ENCODE results near the gene TMEM89.

Gene TMEM89, protein sequence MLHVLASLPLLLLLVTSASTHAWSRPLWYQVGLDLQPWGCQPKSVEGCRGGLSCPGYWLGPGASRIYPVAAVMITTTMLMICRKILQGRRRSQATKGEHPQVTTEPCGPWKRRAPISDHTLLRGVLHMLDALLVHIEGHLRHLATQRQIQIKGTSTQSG

DNA sequence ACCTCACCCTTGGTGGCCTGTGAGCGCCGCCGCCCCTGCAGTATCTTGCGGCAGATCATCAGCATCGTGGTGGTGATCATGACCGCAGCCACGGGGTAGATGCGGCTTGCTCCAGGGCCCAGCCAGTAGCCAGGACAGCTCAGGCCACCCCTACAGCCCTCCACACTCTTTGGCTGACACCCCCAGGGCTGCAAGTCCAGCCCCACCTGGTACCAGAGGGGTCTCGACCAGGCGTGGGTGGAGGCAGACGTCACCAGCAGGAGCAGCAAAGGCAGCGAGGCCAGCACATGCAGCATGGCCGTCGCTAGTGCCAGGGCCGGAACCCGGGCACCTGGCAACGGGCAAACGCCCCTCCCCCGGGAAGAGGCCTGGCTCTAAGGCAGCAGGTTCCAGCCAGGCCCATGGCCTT is at the start of gene TMEM89:
Gene TMEM89 (minus strand): TSS at position 309 of the 409 bp plus-strand sequence. CDS start 13 bp downstream, at position 296.
- CTCF ChIA-PET: interaction anchor here (0.9 kb wide), 1 partner anchor 9 kb away, joined by 3 read pairs; no protein-coding TSS in a partner anchor
- DNase-seq: no peak
- H3K4me1 Mint-ChIP-seq: peaks cover 17% of the 10 kb centered on the region
- peaks cover 15% of the 10 kb centered on the region for H3K36me3 Mint-ChIP-seq
- H3K4me3 Mint-ChIP-seq: no peak within 1 kb of the TSS
- no peak within 1 kb of the TSS for H3K27ac Mint-ChIP-seq
- H3K27me3 Mint-ChIP-seq: no peaks in the 10 kb centered on the region
- peaks cover 16% of the 10 kb centered on the region for H3K9me3 Mint-ChIP-seq

DNA sequence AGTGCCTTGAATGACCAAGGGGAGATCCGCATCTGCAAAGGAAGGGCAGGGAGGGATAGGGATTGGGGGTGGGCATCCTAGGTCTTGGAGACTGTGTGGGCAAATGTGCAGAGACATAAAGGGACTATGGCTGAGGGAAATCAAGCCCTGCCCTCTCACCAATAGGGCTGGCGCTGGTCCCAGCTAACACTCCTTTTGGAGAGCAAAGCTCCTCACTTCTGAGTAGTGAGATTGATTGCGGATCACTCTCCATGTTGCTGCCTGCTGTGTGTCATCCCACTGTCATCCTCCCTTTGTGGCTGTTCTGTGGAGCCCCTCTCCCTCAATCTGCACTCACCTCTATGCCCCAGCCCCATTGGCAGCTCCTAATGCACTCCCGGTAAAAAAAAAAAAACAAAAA is 43.4 kb upstream of the TMEM89 start:
- Mint-ChIP-seq H3K27me3 (peaks cover 44% of the 10 kb centered on the region), H3K4me3 (no peak overlapping the region), H3K4me1 (peaks cover 21% of the 10 kb centered on the region), H3K9me3 (no peaks in the 10 kb centered on the region), H3K27ac (no peak overlapping the region), H3K36me3 (peaks cover 7% of the 10 kb centered on the region)
- DNase-seq: no peak
- CTCF ChIA-PET: interaction anchor here (0.6 to 2.4 kb wide), 3 partner anchors 19 to 176 kb away, joined by 3 to 9 read pairs (median 6); partner anchors contain the start of gene SLC26A6

DNA sequence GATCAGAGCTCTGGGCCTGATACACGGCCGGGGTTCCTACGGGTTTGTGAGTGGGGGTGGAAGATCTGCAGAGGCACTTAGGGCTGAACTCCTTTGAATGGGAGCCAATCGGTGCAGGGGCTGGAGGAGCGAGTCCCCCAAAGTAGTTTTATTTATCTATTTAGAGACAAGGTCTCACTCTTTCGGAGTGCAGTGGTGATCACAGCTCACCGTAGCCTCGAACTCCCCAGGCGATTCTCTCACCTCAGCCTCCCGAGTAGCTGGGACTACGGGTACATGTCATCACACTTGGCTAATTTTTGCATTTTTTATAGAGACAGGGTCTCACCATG is 42.7 kb upstream of the TMEM89 start:
- CTCF ChIA-PET: interaction anchor here (1.4 to 2.4 kb wide), 2 partner anchors 20 to 29 kb away, joined by 6 to 9 read pairs; partner anchors contain the start of gene SLC26A6
- H3K27ac Mint-ChIP-seq: peak overlapping the region; percentile 24

DNA sequence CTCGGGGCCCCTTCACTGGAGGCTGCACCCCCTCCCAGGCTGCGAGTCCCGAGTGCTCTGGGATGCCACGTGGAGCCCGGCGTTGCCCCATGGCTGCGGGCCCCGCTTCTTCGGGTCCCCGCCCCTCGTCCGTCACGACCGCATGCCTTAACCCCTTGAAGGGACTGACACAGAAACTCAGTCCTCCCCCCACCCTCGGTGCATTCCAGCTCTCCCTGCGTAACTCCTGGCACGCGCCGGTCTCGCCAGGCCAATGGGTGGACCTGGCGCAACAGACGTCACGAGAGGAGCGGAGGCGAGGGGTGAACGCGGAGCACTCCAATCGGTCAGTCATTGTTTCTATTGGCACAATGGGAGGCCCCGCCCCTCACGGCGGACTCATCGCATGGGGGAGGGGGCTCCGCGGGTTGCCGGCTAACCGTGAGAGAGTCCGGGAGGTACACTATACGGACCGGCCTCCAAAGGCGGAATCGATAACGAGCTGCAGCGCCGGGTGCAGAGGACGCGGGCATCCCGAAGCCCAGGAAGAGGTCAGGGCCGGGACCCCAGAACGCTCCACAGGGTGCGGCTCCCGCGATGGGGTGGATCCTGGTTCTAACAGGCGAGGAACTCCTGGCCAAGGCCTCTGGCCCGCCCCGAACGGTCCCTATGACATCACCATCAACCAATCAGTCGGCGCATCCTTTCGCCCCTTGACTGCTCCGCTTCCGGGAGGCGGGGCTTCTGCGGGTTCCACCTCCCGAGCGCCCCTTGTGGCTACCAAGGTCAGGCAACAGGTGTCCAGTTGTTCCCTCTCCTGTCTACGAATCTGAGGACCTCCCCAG is 42.1 kb upstream of the TMEM89 start:
- Mint-ChIP-seq H3K4me1 (peaks cover 21% of the 10 kb centered on the region), H3K36me3 (peaks cover 7% of the 10 kb centered on the region), H3K9me3 (no peaks in the 10 kb centered on the region), H3K27me3 (peaks cover 54% of the 10 kb centered on the region), H3K27ac (peak overlapping the region; percentile 76), H3K4me3 (peak overlapping the region; percentile 75)
- peak; percentile 95 for DNase-seq
- CTCF ChIA-PET: interaction anchor here (0.9 to 2.4 kb wide), 4 partner anchors 21 to 105 kb away, joined by 4 to 9 read pairs (median 7); partner anchors contain the start of genes NCKIPSD and SLC26A6

More for the DNA sequence above, 42.7 kb upstream of the TMEM89 start:
- Mint-ChIP-seq H3K27me3 (peaks cover 51% of the 10 kb centered on the region), H3K9me3 (no peaks in the 10 kb centered on the region), H3K36me3 (peaks cover 7% of the 10 kb centered on the region), H3K4me1 (peaks cover 21% of the 10 kb centered on the region), H3K4me3 (peak overlapping the region; percentile 75)
- DNase-seq: no peak

DNA sequence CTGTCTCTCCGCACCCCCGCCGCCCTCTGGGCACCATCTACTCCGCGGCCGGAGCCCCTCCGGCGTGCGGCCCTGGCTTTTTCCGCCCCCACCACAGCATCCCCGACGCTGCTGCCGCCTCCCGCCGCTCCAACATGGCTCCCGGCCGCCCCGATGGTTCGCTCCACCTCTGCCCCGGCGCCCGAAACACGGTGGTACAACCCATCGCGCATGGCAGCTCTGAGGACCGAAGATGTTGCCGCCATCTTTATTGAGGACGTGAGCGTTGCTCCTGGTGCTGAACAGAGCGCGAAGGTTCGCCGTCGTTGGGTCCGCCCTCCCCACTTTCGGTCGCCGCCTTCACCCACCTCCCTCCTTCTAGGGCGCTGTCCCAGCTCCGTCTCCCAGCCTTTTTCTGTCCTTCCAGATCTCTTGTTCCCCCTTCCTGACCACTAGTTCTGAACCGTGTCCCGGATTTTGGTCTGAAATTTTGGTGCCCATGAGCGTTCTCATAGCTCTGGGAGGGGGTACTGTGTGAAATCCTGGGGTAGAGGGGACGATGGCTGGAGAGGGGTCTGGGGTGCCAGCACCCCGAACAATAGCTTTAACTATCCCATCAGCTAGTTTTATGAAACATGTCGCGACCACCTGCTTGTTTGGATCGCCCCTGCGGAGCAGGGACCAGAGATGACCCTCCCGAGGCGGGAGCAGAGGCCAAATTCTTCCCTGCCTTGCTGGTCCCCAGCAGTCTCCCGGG is 41.4 kb upstream of the TMEM89 start, which contains the start of gene CELSR3:
Gene CELSR3 (minus strand): TSS at position 134 of the 736 bp plus-strand sequence. CDS start 252 bp downstream, outside the sequence.
- peaks cover 21% of the 10 kb centered on the region for H3K4me1 Mint-ChIP-seq
- peak within 1 kb of the TSS; percentile 75 for H3K4me3 Mint-ChIP-seq
- H3K9me3 Mint-ChIP-seq: no peaks in the 10 kb centered on the region
- peak; percentile 70 for DNase-seq
- CTCF ChIA-PET: interaction anchor here (0.9 to 2.4 kb wide), 3 partner anchors 23 to 104 kb away, joined by 4 to 9 read pairs (median 8); partner anchors contain the start of genes NCKIPSD and SLC26A6
- H3K36me3 Mint-ChIP-seq: peaks cover 6% of the 10 kb centered on the region
- H3K27ac Mint-ChIP-seq: peak within 1 kb of the TSS; percentile 78
- peaks cover 62% of the 10 kb centered on the region for H3K27me3 Mint-ChIP-seq

DNA sequence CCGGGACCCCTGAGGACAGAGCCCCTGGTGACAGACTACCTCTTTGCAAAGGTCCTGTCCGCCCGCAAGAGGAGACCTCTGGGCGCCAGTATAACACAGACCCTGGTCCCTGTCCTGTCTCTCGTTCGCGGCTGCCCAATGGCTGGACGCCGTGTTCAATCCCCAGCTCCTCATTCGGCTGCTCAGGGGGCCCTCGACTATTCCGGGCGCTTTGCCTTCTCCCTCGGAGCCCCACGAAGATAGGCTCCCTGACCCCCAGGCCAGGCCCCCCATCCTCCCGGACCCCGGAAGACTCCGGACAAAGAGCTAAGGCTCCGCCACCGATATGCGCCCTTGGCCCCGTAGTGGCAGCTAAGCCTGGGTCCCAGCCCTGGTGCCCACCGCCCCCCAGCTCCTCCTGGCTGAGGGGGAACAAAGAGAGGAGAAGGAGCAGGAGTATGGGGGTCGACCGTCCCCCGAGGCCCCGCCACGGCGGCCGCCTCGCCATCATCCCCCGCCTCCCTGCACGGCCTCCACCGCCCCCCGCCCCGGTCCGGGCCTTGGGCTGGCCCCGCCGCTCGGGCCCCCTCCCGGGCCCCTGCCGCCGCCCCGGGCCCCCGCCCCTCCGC is 40.7 kb upstream of the TMEM89 start:
- Mint-ChIP-seq H3K4me1 (peaks cover 28% of the 10 kb centered on the region), H3K9me3 (no peaks in the 10 kb centered on the region), H3K4me3 (peak overlapping the region; percentile 45), H3K36me3 (peaks cover 6% of the 10 kb centered on the region), H3K27ac (peak overlapping the region; percentile 19), H3K27me3 (peaks cover 69% of the 10 kb centered on the region)
- DNase-seq: no peak
- CTCF ChIA-PET: interaction anchor here (0.9 to 2.1 kb wide), 2 partner anchors 24 to 103 kb away, joined by 4 to 8 read pairs; partner anchors contain the start of gene NCKIPSD

DNA sequence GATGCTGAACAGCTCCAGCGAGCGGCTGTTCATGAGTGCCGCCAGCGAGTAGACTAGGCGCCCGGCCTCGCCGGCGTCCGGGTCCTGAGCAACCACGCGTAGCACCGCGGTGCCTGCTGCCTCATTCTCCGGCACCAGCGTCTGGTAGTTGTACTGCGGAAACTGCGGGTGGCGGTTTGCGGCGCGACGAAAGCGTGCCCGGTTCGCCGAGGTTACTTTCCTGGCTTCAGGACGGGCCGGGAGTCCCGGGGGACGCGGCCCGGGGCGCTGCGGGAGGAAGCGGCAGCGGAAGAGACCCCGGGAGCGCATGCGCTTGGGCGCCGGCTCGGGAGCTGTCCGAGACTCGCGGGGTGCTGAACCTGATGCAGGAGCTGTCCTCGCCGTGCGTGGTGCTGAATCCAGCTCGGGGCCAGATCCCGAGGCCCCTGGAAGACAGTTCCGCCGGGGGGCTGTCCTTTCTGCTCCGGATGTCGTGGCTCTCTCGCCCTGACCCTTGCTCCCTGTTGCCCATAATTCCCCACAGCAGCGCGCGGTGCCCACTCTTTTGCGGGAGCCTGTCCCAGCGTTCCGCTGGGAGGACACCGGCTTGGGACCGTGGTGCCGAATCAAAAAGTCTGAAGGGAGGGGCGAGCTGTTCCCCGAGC is 40.1 kb upstream of the TMEM89 start:
- DNase-seq: peak; percentile 84
- Mint-ChIP-seq H3K4me3 (peak overlapping the region; percentile 45), H3K27ac (peak overlapping the region; percentile 52), H3K27me3 (peaks cover 72% of the 10 kb centered on the region), H3K4me1 (peaks cover 34% of the 10 kb centered on the region), H3K9me3 (no peaks in the 10 kb centered on the region), H3K36me3 (peaks cover 6% of the 10 kb centered on the region)
- CTCF ChIA-PET: interaction anchor here (2.1 kb wide), 1 partner anchor 103 kb away, joined by 8 read pairs; no protein-coding TSS in a partner anchor

DNA sequence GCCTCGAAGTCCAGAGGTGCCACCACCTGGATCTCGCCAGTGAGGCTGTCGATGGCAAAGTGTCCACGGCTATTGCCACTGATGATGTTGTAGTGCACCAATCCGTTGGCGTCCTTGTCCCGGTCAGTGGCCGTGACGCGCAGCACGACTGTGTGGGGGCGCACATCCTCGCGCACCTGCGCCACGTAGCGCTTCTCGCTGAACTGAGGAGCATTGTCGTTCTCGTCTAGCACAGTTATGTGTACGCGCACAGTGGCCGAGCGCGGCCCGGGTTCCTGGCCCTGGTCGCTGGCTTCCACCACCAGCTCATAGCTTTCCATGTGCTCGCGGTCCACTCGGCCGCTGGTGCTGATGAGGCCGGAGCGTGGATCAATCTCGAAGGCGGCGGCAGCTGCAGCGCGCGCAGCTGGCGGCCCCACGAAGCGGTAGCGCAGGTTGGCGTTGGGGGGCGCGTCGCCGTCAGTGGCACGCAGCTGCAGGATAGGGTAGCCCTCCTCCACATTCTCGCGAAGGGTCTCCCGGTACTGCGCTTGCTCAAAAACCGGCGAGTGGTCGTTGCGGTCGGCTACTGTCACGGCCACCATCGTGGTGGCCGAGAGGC is 39.3 kb upstream of the TMEM89 start:
- Mint-ChIP-seq H3K27ac (no peak overlapping the region), H3K36me3 (peaks cover 3% of the 10 kb centered on the region), H3K4me1 (peaks cover 37% of the 10 kb centered on the region), H3K9me3 (no peaks in the 10 kb centered on the region), H3K27me3 (peaks cover 72% of the 10 kb centered on the region), H3K4me3 (no peak overlapping the region)
- CTCF ChIA-PET: no interaction called here
- DNase-seq: no peak

DNA sequence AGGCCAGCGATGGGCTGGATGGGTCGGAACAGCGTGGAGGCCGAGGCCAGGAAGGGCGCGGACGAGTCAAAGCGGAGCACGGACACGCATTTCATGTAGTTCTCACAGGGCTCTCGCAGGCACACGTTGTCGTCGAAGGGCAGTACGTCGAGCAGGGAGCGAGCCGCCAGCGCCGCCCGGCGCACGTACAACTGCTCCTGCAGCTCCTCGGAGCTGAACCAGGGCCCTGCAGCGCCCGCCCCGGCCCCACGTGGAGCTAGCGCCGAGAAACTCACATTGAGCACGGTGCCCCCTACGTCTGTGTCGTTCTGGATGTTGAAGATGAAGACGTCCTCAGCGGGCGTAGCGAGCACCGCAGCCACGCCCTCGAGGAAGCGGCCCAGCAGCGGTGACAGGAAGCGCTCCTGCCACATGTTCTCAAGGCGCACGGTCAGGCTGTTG is 35.3 kb upstream of the TMEM89 start:
- Mint-ChIP-seq H3K27me3 (peaks cover 47% of the 10 kb centered on the region), H3K4me3 (peak overlapping the region; percentile 70), H3K27ac (peak overlapping the region; percentile 81), H3K36me3 (peaks cover 2% of the 10 kb centered on the region), H3K4me1 (peaks cover 30% of the 10 kb centered on the region), H3K9me3 (no peaks in the 10 kb centered on the region)
- CTCF ChIA-PET: interaction anchor here (1.0 to 1.9 kb wide), 2 partner anchors 27 to 30 kb away, joined by 3 to 4 read pairs; no protein-coding TSS in a partner anchor
- peak; percentile 53 for DNase-seq

DNA sequence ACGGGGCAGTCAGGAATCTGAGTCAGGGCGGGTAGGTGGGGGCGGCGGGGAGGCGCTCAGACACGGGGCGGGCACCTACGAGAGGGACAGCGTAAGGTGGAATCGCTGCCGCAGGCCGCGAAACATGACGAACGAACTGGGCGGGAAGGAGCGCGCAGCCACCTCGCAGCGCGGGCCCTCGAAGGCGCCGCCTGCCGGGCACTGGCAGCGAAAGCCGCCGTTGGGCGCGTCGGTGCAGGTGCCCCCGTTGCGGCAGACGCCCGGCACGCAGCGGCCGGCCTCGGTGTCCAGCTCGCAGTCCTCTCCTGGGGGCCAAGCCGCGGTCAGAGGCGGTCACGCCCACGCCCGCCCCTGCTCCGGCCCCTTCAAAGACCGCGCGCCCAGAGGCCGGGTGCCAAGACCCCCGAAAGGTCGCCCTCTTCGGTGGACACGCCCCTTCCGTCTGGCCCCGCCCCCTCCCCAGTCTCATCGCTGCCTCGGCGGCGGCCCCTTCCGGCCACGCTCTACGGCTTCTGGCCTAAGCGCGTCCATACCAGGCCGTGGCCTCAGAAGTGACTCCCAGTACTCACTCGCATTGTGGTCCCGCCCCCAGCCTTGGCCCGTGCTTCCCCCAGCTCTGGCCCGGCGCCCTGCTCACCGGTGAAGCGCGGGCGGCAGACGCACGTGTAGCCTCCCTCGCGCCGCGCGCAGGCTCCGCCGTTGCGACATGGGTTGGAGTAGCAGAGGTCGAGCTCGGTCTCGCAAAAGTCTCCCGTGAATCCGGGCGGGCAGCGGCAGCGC is 34.7 kb upstream of the TMEM89 start:
- peak overlapping the region; percentile 70 for H3K4me3 Mint-ChIP-seq

DNA sequence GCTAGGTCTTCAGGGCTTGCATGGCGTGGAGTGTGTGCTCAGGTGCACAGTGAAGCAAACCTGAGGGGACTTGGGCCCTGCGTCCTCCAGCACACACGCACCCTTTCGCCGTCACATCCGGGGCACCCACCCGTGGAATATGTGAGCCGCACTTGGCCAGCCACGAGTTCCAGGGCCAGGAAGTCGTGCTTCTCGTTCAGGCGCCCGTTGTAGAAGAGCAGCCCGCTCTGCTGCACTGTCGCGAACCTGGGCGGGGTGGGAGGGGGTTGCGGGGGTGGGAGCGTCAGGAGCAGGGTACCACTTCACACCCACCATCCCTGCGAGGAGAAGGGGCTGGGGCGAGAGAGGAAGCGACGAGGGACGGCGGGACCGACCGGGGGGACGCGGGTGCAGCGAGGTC is 34.0 kb upstream of the TMEM89 start:
- peak overlapping the region; percentile 80 for H3K27ac Mint-ChIP-seq
- no peaks in the 10 kb centered on the region for H3K9me3 Mint-ChIP-seq
- peak; percentile 76 for DNase-seq
- H3K4me1 Mint-ChIP-seq: peaks cover 26% of the 10 kb centered on the region
- H3K27me3 Mint-ChIP-seq: peaks cover 34% of the 10 kb centered on the region
- CTCF ChIA-PET: no interaction called here
- H3K4me3 Mint-ChIP-seq: peak overlapping the region; percentile 68
- peaks cover 2% of the 10 kb centered on the region for H3K36me3 Mint-ChIP-seq

More for the DNA sequence above, 34.7 kb upstream of the TMEM89 start:
- H3K4me1 Mint-ChIP-seq: peaks cover 26% of the 10 kb centered on the region
- H3K27me3 Mint-ChIP-seq: peaks cover 41% of the 10 kb centered on the region
- H3K36me3 Mint-ChIP-seq: peaks cover 2% of the 10 kb centered on the region
- CTCF ChIA-PET: interaction anchor here (1.0 to 1.9 kb wide), 2 partner anchors 28 to 30 kb away, joined by 3 to 4 read pairs; no protein-coding TSS in a partner anchor
- DNase-seq: peak; percentile 89
- no peaks in the 10 kb centered on the region for H3K9me3 Mint-ChIP-seq
- H3K27ac Mint-ChIP-seq: peak overlapping the region; percentile 81

DNA sequence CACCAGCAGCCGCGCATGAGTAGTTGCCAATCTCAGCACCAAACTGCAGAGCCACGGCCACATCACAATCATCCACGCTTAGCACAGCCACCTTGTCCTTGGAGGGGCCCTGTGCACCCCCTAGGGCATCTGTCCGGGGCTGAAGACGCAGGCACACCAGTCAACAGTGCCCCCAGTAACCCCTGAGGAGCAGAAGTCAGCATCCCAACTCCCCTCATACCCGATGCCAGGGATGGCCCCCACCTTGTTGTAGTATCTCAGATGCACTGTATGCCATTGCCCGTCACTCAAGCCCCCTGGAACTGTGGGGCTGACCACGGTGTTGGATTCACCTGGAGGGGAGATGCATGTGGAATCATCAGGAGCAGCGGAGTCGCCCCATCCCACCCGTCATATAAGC is 33.5 kb upstream of the TMEM89 start:
- DNase-seq: no peak
- peaks cover 26% of the 10 kb centered on the region for H3K4me1 Mint-ChIP-seq
- peaks cover 2% of the 10 kb centered on the region for H3K36me3 Mint-ChIP-seq
- peak overlapping the region; percentile 77 for H3K27ac Mint-ChIP-seq
- H3K4me3 Mint-ChIP-seq: peak overlapping the region; percentile 68
- H3K9me3 Mint-ChIP-seq: no peaks in the 10 kb centered on the region
- CTCF ChIA-PET: no interaction called here
- peaks cover 29% of the 10 kb centered on the region for H3K27me3 Mint-ChIP-seq

Data from activated naive CD4-positive, alpha-beta T cell treated with anti-CD3 and anti-CD28 coated beads, Interleukin-2, amount 10 ng/mL, durations not matched to agents 7 days and 5 days (primary cell).